ENCODE results near the gene DNAH8. TPM values are rescaled to one million over a fixed set of nuclear protein-coding genes. Genes with fewer than 3 reads are reported as not detected.

DNAH8 gene
- polyA plus RNA-seq, 3 donors, result not detected

- TF ChIP-seq CTCF (IDR thresholded peaks at IDR 0.05), result no peak
- H3K4me2 ChIP-seq (replicated peaks; ENCODE audit: extremely low read depth, low read length, poor library complexity, severe bottlenecking), result no peak overlapping the region
- peaks cover 3 to 7% of the 10 kb centered on the region in 2 donors for H3K4me1 ChIP-seq (ENCODE audit: control insufficient read depth in 1 of 2, insufficient read depth in 2 of 2, low read length in 2 of 2)
- H4K20me1 ChIP-seq (ENCODE audit: insufficient read depth, low read length), result no peaks in the 10 kb centered on the region
- Mint-ChIP-seq H3K4me3 (no peak overlapping the region), H3K4me1 (peaks cover 27% of the 10 kb centered on the region), H3K36me3 (peaks cover 34 to 40% of the 10 kb centered on the region in 2 donors), H3K27me3 (ENCODE audit: low read depth in 3 of 3) (peaks cover 0 to 1% (median 0%) of the 10 kb centered on the region in 3 donors), H3K9me3 (peaks cover 0 to 2% (median 0%) of the 10 kb centered on the region in 7 donors), H3K27ac (peak overlapping the region in 1 of 7 donors; percentile 51)
- H3K79me2 ChIP-seq (ENCODE audit: insufficient read depth, low read length), result no peaks in the 10 kb centered on the region
- H3K9me3 ChIP-seq (replicated peaks in 1 of 2; ENCODE audit: control insufficient read depth in 1 of 2, insufficient read depth in 1 of 2, low read length in 2 of 2), result no peaks in the 10 kb centered on the region
- peaks cover 3 to 17% of the 10 kb centered on the region in 2 donors for H3K36me3 ChIP-seq (replicated peaks in 1 of 2; ENCODE audit: control insufficient read depth in 1 of 2, insufficient read depth in 2 of 2, low read length in 2 of 2)
- intact Hi-C loops (cut with micrococcal nuclease), result no loop called here
- no peak overlapping the region for H3K27ac ChIP-seq (ENCODE audit: low read depth in 1 of 2, low read length in 2 of 2)
- no peaks in the 10 kb centered on the region for H3K27me3 ChIP-seq (ENCODE audit: control insufficient read depth in 2 of 2, insufficient read depth in 2 of 2, low read length in 2 of 2)
- H3K9ac ChIP-seq (ENCODE audit: insufficient read depth, low read length, poor library complexity, severe bottlenecking), result no peak overlapping the region
- H3K4me3 ChIP-seq (replicated peaks in 1 of 3; ENCODE audit: low read depth in 2 of 3, low read length in 3 of 3), result no peak overlapping the region
- DNase-seq, result no peak
- H2AFZ ChIP-seq (ENCODE audit: insufficient read depth, low read depth, low read length, poor library complexity, severe bottlenecking), result no peak overlapping the region
- no CpG with 5 or more reads among the region's 2 CpGs for WGBS (ENCODE audit: insufficient coverage)
Observed at GRCh38 chr6:38681850-38682249, 33.3 kb upstream of the DNAH8 start.

- Histone ChIP-seq H3K4me2 (replicated peaks; ENCODE audit: extremely low read depth, low read length, poor library complexity, severe bottlenecking) (no peak overlapping the region), H3K36me3 (replicated peaks in 1 of 2; ENCODE audit: control insufficient read depth in 1 of 2, insufficient read depth in 2 of 2, low read length in 2 of 2) (peaks cover 3 to 17% of the 10 kb centered on the region in 2 donors), H3K79me2 (ENCODE audit: insufficient read depth, low read length) (no peaks in the 10 kb centered on the region), H4K20me1 (ENCODE audit: insufficient read depth, low read length) (no peaks in the 10 kb centered on the region), H3K27me3 (ENCODE audit: control insufficient read depth in 2 of 2, insufficient read depth in 2 of 2, low read length in 2 of 2) (no peaks in the 10 kb centered on the region), H2AFZ (ENCODE audit: insufficient read depth, low read depth, low read length, poor library complexity, severe bottlenecking) (no peak overlapping the region), H3K9me3 (replicated peaks in 1 of 2; ENCODE audit: control insufficient read depth in 1 of 2, insufficient read depth in 1 of 2, low read length in 2 of 2) (no peaks in the 10 kb centered on the region), H3K4me1 (ENCODE audit: control insufficient read depth in 1 of 2, insufficient read depth in 2 of 2, low read length in 2 of 2) (no peaks in the 10 kb centered on the region), H3K27ac (ENCODE audit: low read depth in 1 of 2, low read length in 2 of 2) (no peak overlapping the region), H3K4me3 (replicated peaks in 1 of 3; ENCODE audit: low read depth in 2 of 3, low read length in 3 of 3) (no peak overlapping the region), H3K9ac (ENCODE audit: insufficient read depth, low read length, poor library complexity, severe bottlenecking) (no peak overlapping the region)
- H3K4me1 Mint-ChIP-seq, result peaks cover 22% of the 10 kb centered on the region
- no CpG with 5 or more reads among the region's 1 CpG for WGBS (ENCODE audit: insufficient coverage)
- peaks cover 0 to 1% (median 0%) of the 10 kb centered on the region in 3 donors for H3K27me3 Mint-ChIP-seq (ENCODE audit: low read depth in 3 of 3)
- peaks cover 26 to 29% of the 10 kb centered on the region in 2 donors for H3K36me3 Mint-ChIP-seq
- no peak for TF ChIP-seq CTCF (IDR thresholded peaks at IDR 0.05)
- H3K27ac Mint-ChIP-seq, result no peak overlapping the region
- no peak overlapping the region for H3K4me3 Mint-ChIP-seq
- DNase-seq, result no peak
- intact Hi-C loops (cut with micrococcal nuclease), result no loop called here
- H3K9me3 Mint-ChIP-seq, result peaks cover 0 to 1% (median 0%) of the 10 kb centered on the region in 7 donors
Observed at GRCh38 chr6:38684237-38684636, 30.9 kb upstream of the DNAH8 start.

Data from CD14-positive monocyte (primary cell).